ENCODE data around the gene RTEL1.
"Not testable (repeated sequence)": the region's sequence is repeated elsewhere in the genome, so short reads cannot be mapped to it uniquely, and the experiment has no call there.

The RTEL1 gene

DNA sequence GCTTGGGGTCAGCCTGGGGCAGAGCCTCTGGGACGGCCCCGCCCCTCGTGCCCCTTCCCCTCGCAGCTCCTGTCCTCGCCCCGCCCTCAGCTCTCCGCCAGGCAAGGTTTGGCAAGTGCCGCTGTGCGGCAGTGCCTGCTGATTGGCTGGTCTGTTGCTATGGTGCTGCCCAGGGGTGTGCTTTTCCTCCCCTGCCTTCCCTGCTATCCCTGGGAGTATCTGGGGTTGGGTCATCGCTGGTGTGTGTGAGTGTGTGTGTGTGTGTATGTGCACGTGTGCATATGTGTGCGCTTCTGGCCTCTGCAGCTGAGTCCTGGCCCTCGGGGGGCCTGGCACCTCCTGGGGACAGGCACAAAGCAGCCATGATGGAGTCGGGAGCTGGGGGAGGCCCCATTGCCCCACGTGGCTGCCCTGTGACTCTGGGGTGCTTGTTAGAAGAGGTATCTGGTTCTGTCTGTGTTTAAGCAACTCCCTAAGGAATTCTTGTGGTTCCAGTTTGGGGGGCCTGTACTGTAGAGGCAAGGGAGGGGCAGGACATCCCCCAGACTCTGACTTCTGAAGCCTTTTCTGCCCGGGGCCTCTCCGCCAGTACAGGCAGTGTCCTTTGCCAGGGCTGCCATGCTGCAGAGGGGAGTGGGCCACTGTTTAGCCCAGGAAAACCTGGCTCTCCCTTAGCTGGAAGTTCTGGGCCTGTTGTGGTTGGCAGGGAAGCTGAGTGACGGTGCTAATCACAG lies 6.9 kb downstream of the RTEL1 start:
- no peak for DNase-seq (ENCODE audit: low read depth)
- TF ChIP-seq, protein P1, sequence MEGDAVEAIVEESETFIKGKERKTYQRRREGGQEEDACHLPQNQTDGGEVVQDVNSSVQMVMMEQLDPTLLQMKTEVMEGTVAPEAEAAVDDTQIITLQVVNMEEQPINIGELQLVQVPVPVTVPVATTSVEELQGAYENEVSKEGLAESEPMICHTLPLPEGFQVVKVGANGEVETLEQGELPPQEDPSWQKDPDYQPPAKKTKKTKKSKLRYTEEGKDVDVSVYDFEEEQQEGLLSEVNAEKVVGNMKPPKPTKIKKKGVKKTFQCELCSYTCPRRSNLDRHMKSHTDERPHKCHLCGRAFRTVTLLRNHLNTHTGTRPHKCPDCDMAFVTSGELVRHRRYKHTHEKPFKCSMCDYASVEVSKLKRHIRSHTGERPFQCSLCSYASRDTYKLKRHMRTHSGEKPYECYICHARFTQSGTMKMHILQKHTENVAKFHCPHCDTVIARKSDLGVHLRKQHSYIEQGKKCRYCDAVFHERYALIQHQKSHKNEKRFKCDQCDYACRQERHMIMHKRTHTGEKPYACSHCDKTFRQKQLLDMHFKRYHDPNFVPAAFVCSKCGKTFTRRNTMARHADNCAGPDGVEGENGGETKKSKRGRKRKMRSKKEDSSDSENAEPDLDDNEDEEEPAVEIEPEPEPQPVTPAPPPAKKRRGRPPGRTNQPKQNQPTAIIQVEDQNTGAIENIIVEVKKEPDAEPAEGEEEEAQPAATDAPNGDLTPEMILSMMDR (IDR thresholded peaks at IDR 0.05; ENCODE audit: control insufficient read depth, extremely low read depth, insufficient read depth), result no peak

DNA sequence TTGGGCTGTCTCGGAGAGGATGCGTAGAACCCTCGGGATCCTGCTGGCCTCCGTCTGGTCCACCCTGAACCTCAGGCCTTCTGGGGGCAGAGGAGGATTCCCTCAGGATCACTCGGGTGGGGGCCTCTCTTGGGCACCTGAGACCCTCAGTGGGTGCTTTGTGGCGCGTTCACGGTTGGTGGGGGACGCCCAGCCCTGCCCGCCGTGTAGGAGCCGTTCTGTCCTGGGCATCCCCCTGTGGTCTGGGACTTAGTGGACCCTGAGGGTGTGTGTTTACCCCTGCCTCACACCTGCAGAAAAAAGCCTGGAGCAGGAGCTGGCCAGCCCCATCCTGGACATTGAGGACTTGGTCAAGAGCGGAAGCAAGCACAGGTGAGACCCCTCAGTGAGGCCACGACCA lies 7.6 kb downstream of the RTEL1 start:
- TF ChIP-seq, protein P1 (IDR thresholded peaks at IDR 0.05; ENCODE audit: control insufficient read depth, extremely low read depth, insufficient read depth), result no peak
- no peak for DNase-seq (ENCODE audit: low read depth)
- H3K4me3 ChIP-seq (ENCODE audit: low read depth, low read length), result no peak overlapping the region

More for the DNA sequence above, 6.9 kb downstream of the RTEL1 start:
- no peak overlapping the region for H3K4me3 ChIP-seq (ENCODE audit: low read depth, low read length)

DNA sequence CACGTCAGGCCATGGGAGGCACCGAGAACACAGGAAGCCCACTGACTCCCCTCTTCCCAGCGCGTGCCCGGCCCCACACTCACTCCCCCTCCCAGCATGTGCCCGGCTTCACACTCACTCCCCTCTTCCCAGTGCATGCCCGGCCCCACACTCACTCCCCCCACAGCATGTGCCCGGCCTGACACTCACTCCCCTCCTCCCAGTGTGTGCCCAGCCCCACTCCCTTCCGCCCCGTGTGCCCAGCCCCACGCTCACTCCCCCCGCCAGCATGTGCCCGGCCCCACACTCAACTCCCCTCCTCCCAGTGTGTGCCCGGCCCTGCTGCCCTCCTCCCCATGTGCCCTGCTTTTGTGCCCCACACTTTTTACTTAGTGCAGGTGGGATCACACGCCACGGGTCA lies 9.7 kb downstream of the RTEL1 start:
- no peak overlapping the region for H3K4me3 ChIP-seq (ENCODE audit: low read depth, low read length)
- TF ChIP-seq, protein P1 (IDR thresholded peaks at IDR 0.05; ENCODE audit: control insufficient read depth, extremely low read depth, insufficient read depth), result no peak
- DNase-seq (ENCODE audit: low read depth), result no peak

GRCh38 chr20:63668351-63668750 lies 10.2 kb downstream of the RTEL1 start:
- no peak overlapping the region for H3K4me3 ChIP-seq (ENCODE audit: low read depth, low read length)
- no peak for DNase-seq (ENCODE audit: low read depth)
- TF ChIP-seq, protein P1 (IDR thresholded peaks at IDR 0.05; ENCODE audit: control insufficient read depth, extremely low read depth, insufficient read depth), result no peak

GRCh38 chr20:63671695-63672094 lies 13.6 kb downstream of the RTEL1 start:
- DNase-seq (ENCODE audit: low read depth); H3K4me3 ChIP-seq (ENCODE audit: low read depth, low read length): not testable (repeated sequence)

DNA sequence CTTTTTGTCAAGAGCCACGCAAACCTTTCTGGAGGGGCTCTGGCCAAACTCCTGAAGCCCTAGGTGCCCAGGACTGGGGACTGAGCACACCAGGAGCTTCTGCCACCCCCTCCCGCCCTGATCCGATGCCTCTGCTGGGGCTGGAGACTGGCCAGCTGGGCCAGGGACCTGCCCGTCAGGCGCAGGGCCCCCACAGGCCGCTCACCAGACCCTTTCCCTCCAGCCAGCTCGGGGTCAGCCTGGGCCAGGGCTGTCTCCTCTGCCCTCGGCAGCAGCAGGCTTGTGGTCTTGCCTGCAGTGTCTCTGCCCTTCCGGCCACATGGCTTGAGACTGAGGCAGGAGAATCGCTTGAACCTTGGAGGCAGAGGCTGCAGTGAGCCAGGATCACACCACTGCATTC lies 14.6 kb downstream of the RTEL1 start:
- TF ChIP-seq, protein P1 (IDR thresholded peaks at IDR 0.05; ENCODE audit: control insufficient read depth, extremely low read depth, insufficient read depth), result no peak
- DNase-seq (ENCODE audit: low read depth), result no peak
- H3K4me3 ChIP-seq (ENCODE audit: low read depth, low read length), result no peak overlapping the region

DNA sequence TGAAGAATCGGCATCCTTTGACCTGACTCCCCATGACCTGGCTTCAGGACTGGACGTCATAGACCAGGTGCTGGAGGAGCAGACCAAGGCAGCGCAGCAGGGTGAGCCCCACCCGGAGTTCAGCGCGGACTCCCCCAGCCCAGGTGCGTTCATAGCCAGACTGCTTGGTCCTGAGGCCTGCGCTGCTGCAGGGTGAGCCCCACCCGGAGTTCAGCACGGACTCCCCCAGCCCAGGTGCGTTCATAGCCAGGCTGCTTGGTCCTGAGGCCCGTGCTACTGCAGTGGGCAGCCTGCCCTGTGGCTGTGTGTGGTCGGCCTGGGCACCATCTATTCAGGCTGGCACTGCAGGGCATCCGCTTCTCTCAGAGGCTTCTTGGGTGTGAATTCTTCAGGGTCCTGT lies 15.8 kb downstream of the RTEL1 start:
- TF ChIP-seq, protein P1 (IDR thresholded peaks at IDR 0.05; ENCODE audit: control insufficient read depth, extremely low read depth, insufficient read depth), result no peak

More for the DNA sequence above, 15.8 kb downstream of the RTEL1 start:
- no peak overlapping the region for H3K4me3 ChIP-seq (ENCODE audit: low read depth, low read length)
- no peak for DNase-seq (ENCODE audit: low read depth)
